HCT116 (cell line): ENCODE results near the gene FUT9. TPM values are rescaled to one million over a fixed set of nuclear protein-coding genes. Genes with fewer than 3 reads are reported as not detected.

Experiments used
- ATAC-seq: fragments of 200-7000 bp; cut with Tn5 transposase; 2 replicates; pipeline ENCODE4 v1.9.1; 2020; ENCODE audit warnings: mild to moderate bottlenecking, moderate library complexity
- BruUV-seq: library from RNA; stranded (reverse); fragments of 400-500 nt; replicated peaks from 2 replicates; lab custom pipeline; 2021; lab: Mats Ljungman, UMichigan
- CTCF ChIA-PET: fragments of 300-600 bp; sonication (Branson Sonifier 250); formaldehyde crosslinking; loops from one replicate; lab custom pipeline; 2021; ENCODE audit warnings: antibody characterized with exemption; lab: Charles Lee
- POLR2A ChIA-PET: fragments of 300-600, 350-600 bp; sonication (Branson Sonifier 250); formaldehyde crosslinking; loops from one replicate; lab custom pipeline; 2021; ENCODE audit warnings: antibody characterized with exemption; lab: Charles Lee
- RAD21 ChIA-PET, 2 experiments: fragments of 300-600 bp; sonication (Branson Sonifier 250); formaldehyde crosslinking; loops; one replicate each; lab custom pipeline; 2023; ENCODE audit warnings: low total read pairs in 2 of 2; ENCODE audit not compliant: uncharacterized antibody in 2 of 2, unreplicated experiment in 2 of 2, low non-redundant PET in 1 of 2; lab: Charles Lee
- DNase-seq: peaks from one replicate; pipeline ENCODE4 v3.0.0-alpha.2; 2010; ENCODE audit warnings: low read depth, low spot score
- H2AFZ ChIP-seq: fragments of 200-600 bp; shearing (Covaris generic), sonication (generic); 2 replicates; pipeline ENCODE4 v1.6.1; 2017; ENCODE audit warnings: low read depth, mixed run types, mixed read lengths, antibody characterized with exemption, low read length; ENCODE audit not compliant: poor library complexity, severe bottlenecking
- H3K27ac ChIP-seq: 2 replicates; pipeline ENCODE4 v1.5.1; 2012; ENCODE audit warnings: low read depth, low read length
- H3K27me3 ChIP-seq: fragments of 200-600 bp; sonication (generic); 2 replicates; pipeline ENCODE4 v1.6.1; 2016; ENCODE audit warnings: mixed run types, low read length, mixed read lengths; ENCODE audit not compliant: insufficient read depth
- H3K36me3 ChIP-seq, 2 experiments: fragments of 200-500 bp in 1 of 2; fragments of 200-600 bp in 1 of 2; sonication (Bioruptor generic) in 1 of 2; sonication (generic) in 1 of 2; 2 replicates each; pipeline versions ENCODE4 v1.5.1 to v1.6.1; 2014 to 2016; ENCODE audit warnings: low read length in 2 of 2, inconsistent platforms in 1 of 2, mixed read lengths in 1 of 2, mixed run types in 1 of 2; ENCODE audit not compliant: insufficient read depth in 2 of 2, control insufficient read depth in 1 of 2
- H3K4me1 ChIP-seq, 2 experiments: fragments of 200-600 bp in 1 of 2; sonication (generic) in 1 of 2; 2 replicates each; pipeline versions ENCODE4 v1.5.1 to v1.6.1; 2012 to 2017; ENCODE audit warnings: low read length in 2 of 2, inconsistent platforms in 1 of 2, mild to moderate bottlenecking in 1 of 2, mixed read lengths in 1 of 2, mixed run types in 1 of 2, moderate library complexity in 1 of 2; ENCODE audit not compliant: insufficient read depth in 2 of 2, control insufficient read depth in 1 of 2
- H3K4me2 ChIP-seq: fragments of 200-600 bp; sonication (generic); 2 replicates; pipeline ENCODE4 v1.6.1; 2017; ENCODE audit warnings: mixed run types, low read length, mixed read lengths
- H3K4me3 ChIP-seq, 2 experiments: fragments of 200-600 bp in 1 of 2; sonication (generic) in 1 of 2; replicated peaks in 1 of 2; 2 replicates each; pipeline ENCODE4 v1.5.1; 2011 to 2016; ENCODE audit warnings: low read length in 2 of 2, control low read depth in 1 of 2, low read depth in 1 of 2, mild to moderate bottlenecking in 1 of 2, mixed read lengths in 1 of 2, mixed run types in 1 of 2
- H3K79me2 ChIP-seq: fragments of 200-600 bp; sonication (generic); 2 replicates; pipeline ENCODE4 v1.6.1; 2017; ENCODE audit warnings: mild to moderate bottlenecking, mixed run types, low read length, moderate library complexity, mixed read lengths; ENCODE audit not compliant: insufficient read depth
- H3K9ac ChIP-seq: fragments of 200-600 bp; sonication (generic); 2 replicates; pipeline ENCODE4 v1.6.1; 2016; ENCODE audit warnings: low read length, mixed read lengths
- H3K9me2 ChIP-seq: fragments of 200-600 bp; sonication (generic), shearing (Covaris generic); 2 replicates; pipeline ENCODE4 v1.6.1; 2017; ENCODE audit warnings: mixed run types, mild to moderate bottlenecking, moderate library complexity; ENCODE audit not compliant: insufficient read depth
- H3K9me3 ChIP-seq, 2 experiments: fragments of 200-500 bp in 1 of 2; fragments of 200-600 bp in 1 of 2; sonication (Bioruptor generic) in 1 of 2; sonication (generic) in 1 of 2; 2 replicates each; pipeline ENCODE4 v1.6.1; 2014 to 2017; ENCODE audit warnings: low read length in 2 of 2, mixed read lengths in 2 of 2, inconsistent platforms in 1 of 2, low read depth in 1 of 2, mild to moderate bottlenecking in 1 of 2, mixed run types in 1 of 2, moderate library complexity in 1 of 2; ENCODE audit not compliant: control insufficient read depth in 1 of 2, insufficient read depth in 1 of 2
- H4K20me1 ChIP-seq: fragments of 200-600 bp; sonication (generic), shearing (Covaris generic); 2 replicates; pipeline ENCODE4 v1.6.1; 2017; ENCODE audit warnings: mixed run types, mild to moderate bottlenecking, moderate library complexity; ENCODE audit not compliant: insufficient read depth
- ATF3 ChIP-seq: IDR thresholded peaks from 2 replicates; pipeline ENCODE4 v1.6.1; 2012
- CBX3 ChIP-seq: IDR thresholded peaks from 2 replicates; pipeline ENCODE4 v1.6.1; 2012; ENCODE audit warnings: low read depth
- EZH2phosphoT487 ChIP-seq: fragments of 200-600 bp; IDR thresholded peaks from 2 replicates; pipeline ENCODE4 v1.6.1; 2018; ENCODE audit warnings: antibody characterized with exemption, borderline replicate concordance
- FOSL1 ChIP-seq: IDR thresholded peaks from 2 replicates; pipeline ENCODE4 v1.6.1; 2012; ENCODE audit warnings: low read depth
- JUND ChIP-seq: IDR thresholded peaks from 2 replicates; pipeline ENCODE4 v1.6.1; 2012
- MAX ChIP-seq: IDR thresholded peaks from 2 replicates; pipeline ENCODE4 v1.6.1; 2012
- POLR2A ChIP-seq: IDR thresholded peaks from 2 replicates; pipeline ENCODE4 v1.7.0; 2011; ENCODE audit warnings: borderline replicate concordance; ENCODE audit not compliant: insufficient read depth, insufficient read length; ENCODE audit errors: extremely low read depth
- POLR2AphosphoS5 ChIP-seq: IDR thresholded peaks from 2 replicates; pipeline ENCODE4 v1.6.1; 2011; ENCODE audit warnings: mild to moderate bottlenecking, low read depth, low read length, moderate library complexity
- RAD21 ChIP-seq: IDR thresholded peaks from 2 replicates; pipeline ENCODE4 v1.6.1; 2012; ENCODE audit warnings: low read depth, mild to moderate bottlenecking
- ZFX ChIP-seq: fragments of 450-650 bp; IDR thresholded peaks from 2 replicates; pipeline ENCODE4 v1.6.1; 2017
- intact Hi-C: fragments of 100-400 bp; cut with micrococcal nuclease; formaldehyde crosslinking; loops from 2 replicates; pipeline ENCODE4 v1.10.0; 2022
- total RNA-seq: library from RNA; stranded (reverse); gene quantifications from one replicate; pipeline ENCODE4 v1.2.1, GENCODE V29; 2021; ENCODE audit not compliant: unreplicated experiment

Gene FUT9
- total RNA-seq, 1 experiment from 2014 or later: not detected

- ChIA-PET POLR2A (interaction anchor here (0.7 kb wide), 1 partner anchor 37 kb away, joined by 4 read pairs; no protein-coding TSS in a partner anchor), RAD21 (no interaction called here), CTCF (no interaction called here)
- H3K4me3 ChIP-seq: no peak overlapping the region
- no peaks in the 10 kb centered on the region for H3K9me3 ChIP-seq
- no peaks in the 10 kb centered on the region for H3K36me3 ChIP-seq
- intact Hi-C loops: no loop called here
- H3K4me2 ChIP-seq: no peak overlapping the region
- DNase-seq: no peak
- H3K4me1 ChIP-seq: no peaks in the 10 kb centered on the region
- H4K20me1 ChIP-seq: no peaks in the 10 kb centered on the region
- H3K9ac ChIP-seq: no peak overlapping the region
- no peak overlapping the region for H3K27ac ChIP-seq
- H2AFZ ChIP-seq: no peak overlapping the region
- TF ChIP-seq POLR2AphosphoS5: no peak
- no peak for TF ChIP-seq EZH2phosphoT487
- TF ChIP-seq FOSL1: no peak
- TF ChIP-seq CBX3: no peak
- TF ChIP-seq ATF3: no peak
- no peak for TF ChIP-seq POLR2A
- ATAC-seq: no peak
- no peaks in the 10 kb centered on the region for H3K79me2 ChIP-seq
- no peaks in the 10 kb centered on the region for H3K27me3 ChIP-seq
- H3K9me2 ChIP-seq: no peaks in the 10 kb centered on the region
- BruUV-seq: no TSS peak
Measured at GRCh38 chr6:96058082-96058481, 42.3 kb downstream of the FUT9 start.

GRCh38 chr6:96059586-96059985, 43.8 kb downstream of the FUT9 start:
- H3K9me2 ChIP-seq: no peaks in the 10 kb centered on the region
- no peaks in the 10 kb centered on the region for H3K79me2 ChIP-seq
- no peaks in the 10 kb centered on the region for H3K27me3 ChIP-seq
- H4K20me1 ChIP-seq: no peaks in the 10 kb centered on the region
- H3K4me2 ChIP-seq: no peak overlapping the region
- H3K36me3 ChIP-seq: no peaks in the 10 kb centered on the region
- no peak overlapping the region for H3K4me3 ChIP-seq
- DNase-seq (no peak), ATAC-seq (no peak)
- H3K4me1 ChIP-seq: no peaks in the 10 kb centered on the region
- ChIA-PET RAD21 (no interaction called here), POLR2A (no interaction called here), CTCF (no interaction called here)
- BruUV-seq: no TSS peak
- no peak overlapping the region for H3K9ac ChIP-seq
- TF ChIP-seq MAX (no peak), CBX3 (no peak), ZFX (no peak), JUND (no peak), RAD21 (no peak)
- H2AFZ ChIP-seq: no peak overlapping the region
- H3K27ac ChIP-seq: no peak overlapping the region
- intact Hi-C loops: no loop called here
- no peaks in the 10 kb centered on the region for H3K9me3 ChIP-seq
